ENCODE data around the gene ATXN2L. TPM values are rescaled to one million over a fixed set of nuclear protein-coding genes. Genes with fewer than 3 reads are reported as not detected.

The ATXN2L gene
- total RNA-seq, 1 donor from 2014 or later, result 169 TPM

DNA sequence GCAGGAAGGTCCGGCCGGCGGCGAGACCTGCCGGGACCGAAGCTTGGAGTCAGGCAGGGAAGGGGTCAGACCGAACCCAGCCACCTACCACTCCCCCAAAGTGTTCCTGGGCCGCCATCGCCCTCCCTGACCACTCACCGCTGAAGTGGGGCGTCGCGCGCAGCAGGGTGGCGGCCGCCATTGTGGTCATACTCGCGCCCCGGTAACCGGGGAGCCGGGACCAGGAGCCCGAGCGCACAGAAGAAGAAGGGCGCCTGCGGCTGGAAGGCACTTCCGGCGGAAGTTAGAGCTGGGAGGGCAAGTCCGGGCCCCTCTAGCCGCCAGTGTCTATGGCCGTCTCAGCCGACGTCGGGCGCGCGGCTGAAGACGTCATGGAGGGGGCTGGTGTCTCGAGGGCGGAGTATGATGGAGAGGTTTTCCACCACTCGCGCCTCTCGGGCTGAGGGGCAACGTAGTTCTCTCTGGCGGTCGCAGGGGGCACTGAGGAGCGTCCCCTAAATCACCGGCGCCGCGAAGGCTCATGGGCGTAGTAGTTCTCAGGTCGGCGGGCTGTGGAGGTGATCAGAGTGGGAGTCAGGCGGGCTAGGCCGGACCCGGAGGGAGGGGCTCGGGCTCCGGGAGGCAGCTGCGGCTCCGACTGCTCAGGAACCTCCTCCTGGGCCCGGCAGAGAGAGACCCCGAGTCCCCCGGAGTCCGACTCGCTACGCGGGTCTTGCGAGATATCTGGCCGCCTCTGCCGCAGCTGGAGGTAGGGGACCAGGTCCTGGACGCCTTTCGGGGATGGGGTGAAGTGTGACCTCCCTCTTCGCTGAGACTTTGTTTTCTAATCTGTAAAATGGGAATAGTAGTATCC, 23.5 kb downstream of the ATXN2L start, which contains the start of gene TUFM:
Gene TUFM, minus strand, starts transcription at position 269 of the 853 bp plus-strand sequence. Its CDS starts 79 bp downstream, at position 190.
- Histone ChIP-seq H3K36me3 (peaks cover 30 to 31% of the 10 kb centered on the region in 2 donors), H3K9me3 (no peaks in the 10 kb centered on the region), H3K4me3 (peak within 1 kb of the TSS; percentile 75 to 99), H3K27me3 (no peaks in the 10 kb centered on the region), H3K27ac (peak within 1 kb of the TSS; percentile 89 to 94), H3K4me1 (peaks cover 13 to 19% of the 10 kb centered on the region in 2 donors)
- intact Hi-C loops (cut with DNase I), result loop anchor here (1.0 to 10.0 kb wide), 6 partner anchors 17 to 292 kb away; partner anchors contain the start of genes NFATC2IP, RABEP2, SGF29 and SH2B1
- TF ChIP-seq, protein P1, sequence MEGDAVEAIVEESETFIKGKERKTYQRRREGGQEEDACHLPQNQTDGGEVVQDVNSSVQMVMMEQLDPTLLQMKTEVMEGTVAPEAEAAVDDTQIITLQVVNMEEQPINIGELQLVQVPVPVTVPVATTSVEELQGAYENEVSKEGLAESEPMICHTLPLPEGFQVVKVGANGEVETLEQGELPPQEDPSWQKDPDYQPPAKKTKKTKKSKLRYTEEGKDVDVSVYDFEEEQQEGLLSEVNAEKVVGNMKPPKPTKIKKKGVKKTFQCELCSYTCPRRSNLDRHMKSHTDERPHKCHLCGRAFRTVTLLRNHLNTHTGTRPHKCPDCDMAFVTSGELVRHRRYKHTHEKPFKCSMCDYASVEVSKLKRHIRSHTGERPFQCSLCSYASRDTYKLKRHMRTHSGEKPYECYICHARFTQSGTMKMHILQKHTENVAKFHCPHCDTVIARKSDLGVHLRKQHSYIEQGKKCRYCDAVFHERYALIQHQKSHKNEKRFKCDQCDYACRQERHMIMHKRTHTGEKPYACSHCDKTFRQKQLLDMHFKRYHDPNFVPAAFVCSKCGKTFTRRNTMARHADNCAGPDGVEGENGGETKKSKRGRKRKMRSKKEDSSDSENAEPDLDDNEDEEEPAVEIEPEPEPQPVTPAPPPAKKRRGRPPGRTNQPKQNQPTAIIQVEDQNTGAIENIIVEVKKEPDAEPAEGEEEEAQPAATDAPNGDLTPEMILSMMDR (IDR thresholded peaks at IDR 0.05), result peak; percentile 49 to 93 (median 77)
- DNase-seq (ENCODE audit: low spot score in 2 of 2), result peak; percentile 95 to 99

DNA sequence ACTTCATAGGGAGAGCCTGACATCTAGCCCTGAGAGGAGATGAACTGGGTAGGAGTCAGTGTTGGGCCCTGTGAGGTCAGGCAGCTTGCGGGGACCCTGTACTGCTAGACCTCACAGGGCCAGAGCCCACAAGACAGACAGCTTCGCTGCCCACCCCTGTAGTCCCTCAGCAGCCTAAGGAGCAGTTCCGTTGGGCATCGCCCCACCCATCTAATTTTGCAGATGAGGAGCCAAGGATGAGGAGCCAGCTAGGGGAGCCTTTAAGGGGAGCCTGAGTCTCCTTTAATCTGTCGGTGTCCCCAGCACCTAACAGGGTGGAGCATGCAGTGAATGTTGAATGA, 24.1 kb downstream of the ATXN2L start:
- DNase-seq (ENCODE audit: low spot score in 2 of 2), result no peak
- Histone ChIP-seq H3K9me3 (no peaks in the 10 kb centered on the region), H3K27me3 (no peaks in the 10 kb centered on the region), H3K27ac (peak overlapping the region; percentile 89 to 94), H3K36me3 (peaks cover 28 to 30% of the 10 kb centered on the region in 2 donors), H3K4me1 (peaks cover 13 to 19% of the 10 kb centered on the region in 2 donors), H3K4me3 (peak overlapping the region; percentile 75 to 99)
- TF ChIP-seq, protein P1 (IDR thresholded peaks at IDR 0.05), result no peak
- intact Hi-C loops (cut with DNase I), result loop anchor here (1.0 to 10.0 kb wide), 6 partner anchors 16 to 292 kb away; partner anchors contain the start of genes NFATC2IP, RABEP2, SGF29 and SH2B1

DNA sequence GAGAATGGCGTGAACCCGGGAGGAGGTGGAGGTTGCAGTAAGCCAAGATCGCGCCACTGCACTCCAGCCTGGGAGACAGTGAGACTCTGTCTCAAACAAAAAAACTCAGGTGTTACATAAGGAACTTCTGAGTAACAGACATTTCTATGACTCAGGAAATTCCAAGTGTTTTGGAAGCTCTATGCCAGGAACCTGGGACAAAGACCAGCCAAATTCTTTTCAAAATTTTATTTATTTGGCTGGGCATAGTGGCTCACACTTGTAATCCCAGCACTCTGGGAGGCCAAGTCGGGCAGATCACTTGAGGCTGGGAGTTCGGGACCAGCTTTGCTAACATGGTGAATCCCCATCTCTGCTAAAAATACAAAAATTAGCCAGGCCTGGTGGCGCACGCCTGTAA, 35.6 kb downstream of the ATXN2L start:
- H3K36me3 ChIP-seq, result no peaks in the 10 kb centered on the region
- no peak for DNase-seq (ENCODE audit: low spot score in 2 of 2)
- no peaks in the 10 kb centered on the region for H3K9me3 ChIP-seq
- intact Hi-C loops (cut with DNase I), result no loop called here
- H3K27ac ChIP-seq, result no peak overlapping the region
- H3K4me3 ChIP-seq, result no peak overlapping the region
- no peaks in the 10 kb centered on the region for H3K27me3 ChIP-seq
- TF ChIP-seq, protein P1 (IDR thresholded peaks at IDR 0.05), result no peak
- peaks cover 0 to 8% of the 10 kb centered on the region in 2 donors for H3K4me1 ChIP-seq

DNA sequence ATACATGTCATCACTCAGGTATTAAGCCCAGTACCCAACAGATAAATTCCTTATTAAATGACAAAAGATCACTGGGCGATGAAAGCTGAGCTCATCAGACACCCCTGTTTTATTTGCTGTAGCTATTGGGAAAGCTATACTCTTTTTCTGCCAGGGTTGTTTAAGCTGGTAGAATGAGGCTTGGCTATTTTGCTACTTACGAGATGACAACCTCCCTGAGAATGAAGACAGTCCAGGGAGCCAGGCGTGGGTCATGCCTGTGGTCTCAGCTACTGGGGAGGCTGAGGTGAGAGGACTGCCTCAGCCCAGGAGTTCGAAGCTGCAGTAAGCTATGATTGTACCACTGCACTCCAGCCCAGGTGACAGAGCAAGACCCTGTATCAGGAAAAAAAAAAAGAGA, 36.5 kb downstream of the ATXN2L start:
- intact Hi-C loops (cut with DNase I), result no loop called here
- TF ChIP-seq, protein P1 (IDR thresholded peaks at IDR 0.05), result no peak
- no peak for DNase-seq (ENCODE audit: low spot score in 2 of 2)
- Histone ChIP-seq H3K9me3 (no peaks in the 10 kb centered on the region), H3K4me1 (peaks cover 0 to 11% of the 10 kb centered on the region in 2 donors), H3K27me3 (no peaks in the 10 kb centered on the region), H3K4me3 (no peak overlapping the region), H3K27ac (no peak overlapping the region), H3K36me3 (no peaks in the 10 kb centered on the region)

DNA sequence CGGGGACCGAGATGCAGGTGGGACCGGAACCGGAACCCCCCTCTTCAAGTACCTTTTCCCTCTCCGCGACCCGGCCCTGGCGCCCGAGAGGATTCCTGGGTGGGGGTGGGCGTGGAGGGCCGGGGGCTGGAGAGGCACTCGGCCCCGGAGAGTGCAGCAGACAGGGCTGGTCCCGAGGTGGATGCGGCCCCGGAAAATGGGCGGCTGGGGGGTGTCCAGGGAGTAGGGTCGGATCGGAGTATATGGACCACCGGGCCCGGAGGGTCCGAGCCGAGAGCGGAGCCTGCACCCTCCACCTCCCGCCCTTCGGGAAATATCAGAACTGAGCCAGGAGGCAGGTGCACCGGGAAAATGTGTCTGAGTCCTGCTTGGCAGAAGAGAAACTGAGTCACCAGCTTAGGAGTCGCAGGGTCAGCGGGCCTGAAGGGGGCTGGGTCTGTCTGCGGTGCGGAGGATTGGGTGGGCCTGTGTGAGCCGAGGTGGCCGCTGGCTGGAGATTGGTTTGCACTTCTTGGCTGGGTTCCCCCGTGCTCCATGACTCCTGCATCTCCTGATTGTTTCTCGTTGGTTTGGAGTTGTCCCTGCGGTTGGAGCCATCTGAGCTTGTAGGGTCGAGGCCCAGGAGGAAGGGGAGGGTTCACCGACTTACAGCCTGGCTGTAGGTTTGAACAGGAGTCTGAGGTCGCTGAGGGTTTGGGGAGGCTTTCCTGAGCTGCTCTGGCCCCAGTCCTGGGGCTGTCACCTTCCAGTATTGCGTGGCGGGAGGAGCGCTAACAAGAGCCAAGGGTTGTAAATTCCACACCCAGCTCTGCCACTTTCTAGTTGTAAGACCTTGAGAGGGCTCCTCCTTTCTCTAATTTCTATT, 41.4 kb downstream of the ATXN2L start:
- no peaks in the 10 kb centered on the region for H3K9me3 ChIP-seq
- peaks cover 18 to 24% of the 10 kb centered on the region in 2 donors for H3K36me3 ChIP-seq
- intact Hi-C loops (cut with DNase I), result loop anchor here (1.0 kb wide), 3 partner anchors 18 to 86 kb away; partner anchors contain the start of genes NFATC2IP and TUFM

More for the DNA sequence above, 41.4 kb downstream of the ATXN2L start:
- TF ChIP-seq, protein P1 (IDR thresholded peaks at IDR 0.05), result no peak
- H3K27me3 ChIP-seq, result no peaks in the 10 kb centered on the region
- H3K4me3 ChIP-seq, result peak overlapping the region; percentile 81 to 98
- H3K27ac ChIP-seq, result peak overlapping the region; percentile 89 to 93
- no peak for DNase-seq (ENCODE audit: low spot score in 2 of 2)
- H3K4me1 ChIP-seq, result peaks cover 0 to 15% of the 10 kb centered on the region in 2 donors
